KMS-11 (cell line): ENCODE results near the gene APOO.

Source experiments
- H2AFZ ChIP-seq: fragments of 200-600 bp; sonication (generic); 2 replicates; pipeline ENCODE4 v1.6.1; 2016; ENCODE audit warnings: antibody characterized with exemption, mixed run types, low read depth
- H3K27ac ChIP-seq: fragments of 200-600 bp; sonication (generic); 2 replicates; pipeline ENCODE4 v1.6.1; 2016; ENCODE audit warnings: mild to moderate bottlenecking, mixed run types
- H3K27me3 ChIP-seq: fragments of 200-600 bp; sonication (generic); 2 replicates; pipeline ENCODE4 v1.6.1; 2017; ENCODE audit warnings: mild to moderate bottlenecking, low read depth, mixed run types, moderate library complexity; ENCODE audit not compliant: insufficient read depth
- H3K36me3 ChIP-seq: fragments of 200-600 bp; sonication (generic); 2 replicates; pipeline ENCODE4 v1.6.1; 2017; ENCODE audit warnings: mild to moderate bottlenecking, mixed run types; ENCODE audit not compliant: insufficient read depth
- H3K4me1 ChIP-seq: fragments of 200-600 bp; sonication (generic); 2 replicates; pipeline ENCODE4 v1.6.1; 2016; ENCODE audit warnings: mild to moderate bottlenecking, low read depth, mixed run types; ENCODE audit not compliant: poor library complexity, severe bottlenecking
- H3K4me2 ChIP-seq: fragments of 200-600 bp; sonication (generic); 2 replicates; pipeline ENCODE4 v1.7.0; 2016; ENCODE audit warnings: mild to moderate bottlenecking, mixed run types
- H3K4me3 ChIP-seq: fragments of 200-600 bp; sonication (generic); IDR thresholded peaks from 2 replicates; pipeline ENCODE4 v1.6.1; 2017; ENCODE audit warnings: low read depth, low read length, mixed read lengths; ENCODE audit not compliant: insufficient read depth
- H3K79me2 ChIP-seq: fragments of 200-600 bp; sonication (generic); 2 replicates; pipeline ENCODE4 v1.6.1; 2016; ENCODE audit warnings: low read depth, mixed run types; ENCODE audit not compliant: insufficient read depth
- H3K9ac ChIP-seq: fragments of 200-600 bp; sonication (generic); 2 replicates; pipeline ENCODE4 v1.6.1; 2016; ENCODE audit warnings: mild to moderate bottlenecking, mixed run types
- H4K20me1 ChIP-seq: fragments of 200-600 bp; sonication (generic); 2 replicates; pipeline ENCODE4 v1.6.1; 2016; ENCODE audit warnings: mild to moderate bottlenecking, mixed run types; ENCODE audit not compliant: insufficient read depth
- CTCF ChIP-seq: fragments of 200-600 bp; sonication (generic); conservative IDR thresholded peaks from 2 replicates; pipeline ENCODE4 v1.6.1; 2017; ENCODE audit warnings: low read depth, mild to moderate bottlenecking, antibody characterized with exemption, low read length, moderate library complexity, mixed read lengths

Gene APOO

DNA sequence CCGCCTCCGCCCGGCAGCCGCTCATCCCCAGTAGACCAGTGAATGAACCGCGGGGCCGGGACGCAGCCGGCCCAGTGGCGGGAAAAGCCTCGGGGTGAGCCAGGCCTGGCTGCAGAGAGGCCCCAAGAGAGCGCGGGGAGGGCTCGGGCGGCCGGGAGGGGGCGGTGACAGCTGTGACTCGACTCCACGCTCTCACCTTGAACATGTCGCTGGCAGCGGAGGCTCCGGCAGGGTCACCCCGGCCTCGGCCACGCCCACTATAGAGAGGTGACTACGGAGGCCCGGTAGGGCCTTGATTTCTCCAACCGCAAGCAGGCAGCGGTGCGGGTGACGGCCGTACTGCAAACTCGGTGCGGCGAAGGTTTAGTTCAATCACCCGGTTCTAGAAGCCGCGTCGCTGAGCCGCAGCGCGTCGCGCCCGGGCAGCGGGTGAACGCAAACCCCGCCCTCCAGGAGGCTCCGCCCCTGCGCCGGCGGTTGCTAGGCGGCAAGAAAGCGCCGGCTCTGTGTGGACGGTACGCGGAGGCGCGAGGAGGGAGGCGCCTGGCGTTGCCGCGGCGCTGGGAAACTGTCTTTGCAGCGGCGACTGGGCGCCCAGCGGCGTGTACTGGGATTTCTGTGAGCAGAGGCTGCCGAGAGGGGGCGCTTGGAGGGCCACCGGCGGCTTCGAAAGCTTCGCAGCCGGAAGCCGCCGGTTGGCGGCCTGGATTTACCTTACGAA lies at the start of gene APOO, which contains the start of gene CXorf58:
Gene APOO, minus strand, starts transcription at position 441 of the 721 bp plus-strand sequence. Its CDS starts 236 bp downstream, at position 205.
Gene CXorf58, plus strand, starts transcription at position 509 of the 721 bp plus-strand sequence. CDS start 2,297 bp downstream, outside the sequence.
- TF ChIP-seq CTCF: peak; percentile 39
- Histone ChIP-seq H3K27ac (peak within 1 kb of the TSS; percentile 98), H3K4me3 (no peak within 1 kb of the TSS), H3K4me2 (peak within 1 kb of the TSS; percentile 78), H4K20me1 (no peaks in the 10 kb centered on the region), H3K4me1 (peaks cover 20% of the 10 kb centered on the region), H3K27me3 (no peaks in the 10 kb centered on the region), H3K36me3 (no peaks in the 10 kb centered on the region), H3K9ac (peak within 1 kb of the TSS; percentile 92), H3K79me2 (peaks cover 16% of the 10 kb centered on the region; the same call in 1 of the 2 replicates), H2AFZ (peak within 1 kb of the TSS; percentile 97)

GRCh38 chrX:23954396-23954795 lies 46.7 kb upstream of the APOO start:
- TF ChIP-seq CTCF: no peak
- H3K9ac ChIP-seq: no peak overlapping the region
- H3K27me3 ChIP-seq: no peaks in the 10 kb centered on the region
- H4K20me1 ChIP-seq: no peaks in the 10 kb centered on the region
- H2AFZ ChIP-seq: no peak overlapping the region
- no peaks in the 10 kb centered on the region for H3K4me1 ChIP-seq
- H3K79me2 ChIP-seq: no peaks in the 10 kb centered on the region
- H3K4me3 ChIP-seq: no peak overlapping the region
- H3K36me3 ChIP-seq: no peaks in the 10 kb centered on the region
- no peak overlapping the region for H3K4me2 ChIP-seq
- H3K27ac ChIP-seq: no peak overlapping the region

- Histone ChIP-seq H3K4me1 (no peaks in the 10 kb centered on the region), H3K79me2 (no peaks in the 10 kb centered on the region), H3K4me2 (no peak overlapping the region; the same call in 1 of the 2 replicates), H2AFZ (peak overlapping the region; percentile 67; the same call in 1 of the 2 replicates), H3K4me3 (no peak overlapping the region), H3K36me3 (no peaks in the 10 kb centered on the region), H3K27me3 (no peaks in the 10 kb centered on the region), H3K9ac (no peak overlapping the region), H3K27ac (no peak overlapping the region), H4K20me1 (no peaks in the 10 kb centered on the region)
- TF ChIP-seq CTCF: no peak
Observed at GRCh38 chrX:23953908-23954269, 46.2 kb upstream of the APOO start.

DNA sequence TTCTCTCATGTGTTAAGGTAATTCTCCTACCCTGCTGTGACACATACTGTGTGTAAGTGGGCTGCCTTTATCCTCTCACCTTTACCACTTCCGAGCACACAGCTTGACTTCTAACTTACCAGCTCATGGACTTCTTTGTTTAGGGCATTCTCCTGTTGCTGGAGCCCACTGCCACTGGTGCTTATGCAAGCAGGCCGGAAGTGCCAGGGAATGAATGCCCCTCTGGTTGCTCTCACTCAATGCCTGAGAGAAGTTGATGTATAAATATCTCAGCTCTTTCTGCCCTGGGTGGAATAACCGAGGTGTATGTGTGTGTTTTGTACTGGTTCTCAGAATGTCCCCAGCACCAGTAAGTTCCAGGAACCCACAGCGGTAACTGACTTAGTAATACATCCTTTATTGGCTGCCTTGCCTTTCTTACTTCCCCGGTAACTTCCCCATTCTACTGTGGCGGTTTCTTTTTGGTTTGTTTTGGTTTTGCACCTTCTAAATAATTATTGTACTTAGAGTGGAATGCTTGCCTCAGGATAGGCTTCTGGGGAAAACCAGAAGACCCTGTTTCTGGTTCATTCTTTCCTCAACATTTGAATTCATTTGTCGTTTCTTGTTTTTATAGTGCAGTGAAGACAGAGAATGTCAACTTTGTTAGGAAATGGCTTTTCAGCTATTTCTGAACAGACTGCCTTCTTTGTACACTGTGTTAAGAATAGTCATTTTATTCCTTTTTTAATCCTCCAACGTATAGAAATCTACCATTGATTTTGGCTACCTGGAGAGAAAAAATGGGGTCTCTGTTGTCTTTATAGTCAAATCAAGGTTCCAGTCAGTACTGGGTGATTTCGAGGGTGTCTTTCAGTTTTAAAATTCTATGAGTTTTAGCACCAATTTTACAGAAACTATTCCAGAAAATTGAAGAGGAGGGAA lies 45.5 kb upstream of the APOO start:
- H3K79me2 ChIP-seq: no peaks in the 10 kb centered on the region
- peak overlapping the region; percentile 12; the same call in 1 of the 2 replicates for H3K4me2 ChIP-seq
- peak overlapping the region; percentile 14; the same call in 1 of the 2 replicates for H3K27ac ChIP-seq
- H4K20me1 ChIP-seq: no peaks in the 10 kb centered on the region
- peak overlapping the region; percentile 67; the same call in 1 of the 2 replicates for H2AFZ ChIP-seq
- H3K4me1 ChIP-seq: no peaks in the 10 kb centered on the region
- H3K27me3 ChIP-seq: no peaks in the 10 kb centered on the region
- no peak overlapping the region for H3K4me3 ChIP-seq
- no peaks in the 10 kb centered on the region for H3K36me3 ChIP-seq
- no peak overlapping the region for H3K9ac ChIP-seq
- TF ChIP-seq CTCF: no peak
